Suprapubic skin (tissue), 3 donors: ENCODE data around the gene SYT15.

Experiments used
- CTCF ChIP-seq, 2 donors: fragments of 200-600 bp in 1 of 2; fragments of 450-650 bp in 1 of 2; sonication (generic) in 1 of 2; IDR thresholded peaks; one replicate each; pipeline ENCODE4 v1.5.1; 2016 to 2019; ENCODE audit warnings: antibody characterized with exemption in 2 of 2, mild to moderate bottlenecking in 1 of 2, moderate library complexity in 1 of 2
- POLR2A ChIP-seq, 2 donors: fragments of 450-650 bp; IDR thresholded peaks; one replicate each; pipeline ENCODE4 v1.6.1; 2017; ENCODE audit warnings: antibody characterized with exemption in 2 of 2, mild to moderate bottlenecking in 2 of 2, moderate library complexity in 2 of 2

DNA sequence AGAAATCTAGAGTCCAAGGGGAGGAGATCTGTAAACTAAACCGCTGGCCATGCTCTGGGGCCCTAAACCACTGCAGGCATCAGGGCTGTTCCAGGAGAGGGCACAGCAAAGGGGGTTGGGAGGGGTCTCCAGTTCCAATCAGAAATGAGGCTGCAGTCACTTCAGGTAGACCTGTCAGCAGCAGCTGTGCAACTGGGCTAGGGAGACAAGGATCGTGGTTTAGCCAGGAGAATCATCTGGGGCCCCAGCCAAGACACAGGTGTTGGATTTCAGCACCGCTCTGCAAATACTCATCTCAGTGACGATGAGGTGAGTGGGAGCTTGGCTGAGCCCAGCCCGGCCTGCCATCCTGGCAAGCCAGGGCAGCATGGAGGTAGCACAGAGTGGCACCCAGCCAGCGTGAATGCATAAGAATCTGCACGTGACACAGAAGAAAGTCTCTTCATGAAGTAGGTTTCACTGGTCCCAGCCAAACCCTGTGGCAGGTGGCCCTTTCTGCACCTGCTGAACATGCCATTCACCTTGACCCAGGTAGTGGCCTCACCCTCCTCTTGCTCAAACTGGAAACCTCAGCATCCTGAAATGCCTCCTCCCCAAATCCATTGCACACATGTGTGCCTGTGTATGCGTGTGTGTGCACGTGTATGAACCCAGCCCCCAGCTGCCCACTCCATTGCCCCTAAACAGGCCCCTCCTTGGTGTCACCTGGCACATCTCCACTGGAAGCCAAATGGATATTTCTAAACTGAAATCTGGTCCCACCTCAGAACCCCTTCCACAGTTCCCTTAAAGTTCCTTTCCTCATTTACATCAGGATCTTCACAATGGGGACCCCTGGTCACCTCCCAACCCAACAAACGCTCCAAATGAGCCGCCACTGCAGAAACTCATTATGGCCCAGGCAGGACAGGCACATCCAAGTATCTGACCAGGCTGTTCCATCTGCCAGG is 32.1 kb upstream of the SYT15 start:
- TF ChIP-seq CTCF (IDR thresholded peaks at IDR 0.05) (no peak), POLR2A (IDR thresholded peaks at IDR 0.05) (no peak)
